GM18870 (cell line): ENCODE data around the gene HNRNPH3.

Source experiments
- ATAC-seq: cut with Tn5 transposase; IDR thresholded peaks from one replicate; pipeline ENCODE4 v1.9.1; 2021; ENCODE audit warnings: moderate library complexity; ENCODE audit not compliant: unreplicated experiment

Gene HNRNPH3

DNA sequence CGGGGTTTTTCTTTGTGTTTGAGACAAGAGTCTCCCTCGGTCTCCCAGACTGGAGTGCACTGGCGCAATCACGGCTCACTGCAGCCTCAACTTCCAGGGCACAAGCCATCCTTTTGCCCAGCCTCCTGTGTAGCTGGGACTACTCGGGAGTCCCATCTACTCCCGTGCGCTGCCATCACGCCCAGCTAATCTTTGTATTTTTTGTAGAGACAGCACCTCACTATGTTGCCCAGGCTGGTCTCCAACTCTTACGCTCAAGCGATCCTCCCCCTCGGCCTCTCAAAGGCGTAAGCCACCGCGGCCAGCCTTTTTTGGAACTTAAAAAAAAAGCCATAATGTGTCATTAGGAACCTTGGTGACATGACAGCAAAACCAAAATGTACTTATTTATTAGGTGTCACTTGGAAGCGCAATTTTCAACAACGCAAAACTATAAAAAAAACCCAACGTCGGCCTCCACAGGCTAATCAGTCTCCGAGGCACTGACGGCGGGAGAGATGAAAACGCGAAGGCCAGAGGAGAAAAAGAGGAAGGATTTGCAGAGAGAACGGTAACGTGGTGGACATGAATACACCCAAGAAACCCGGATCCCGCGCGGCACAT lies 911 bp upstream of the HNRNPH3 start:
- no peak for ATAC-seq

GRCh38 chr10:68332259-68333057 lies 594 bp downstream of the HNRNPH3 start, which contains the start of gene PBLD:
PBLD (minus strand) TSS chr10:68332928; CDS start chr10:68306844, 26,084 bp downstream.
- ATAC-seq: no peak

GRCh38 chr10:68333058-68333395 lies 1.2 kb downstream of the HNRNPH3 start:
- no peak for ATAC-seq

GRCh38 chr10:68333440-68334431 lies 1.9 kb downstream of the HNRNPH3 start:
- ATAC-seq: no peak

- ATAC-seq: no peak
Measured at GRCh38 chr10:68334672-68335467, 3.0 kb downstream of the HNRNPH3 start.

GRCh38 chr10:68336754-68337351 lies 5.0 kb downstream of the HNRNPH3 start:
- ATAC-seq: no peak

- no peak for ATAC-seq
Measured at GRCh38 chr10:68340358-68341080, 8.7 kb downstream of the HNRNPH3 start.

- ATAC-seq: no peak
Measured at GRCh38 chr10:68342909-68343516, 11.1 kb downstream of the HNRNPH3 start.

GRCh38 chr10:68345621-68346020 lies 13.8 kb downstream of the HNRNPH3 start:
- ATAC-seq: no peak

- ATAC-seq: no peak
Measured at GRCh38 chr10:68346774-68347173, 14.9 kb downstream of the HNRNPH3 start.

DNA sequence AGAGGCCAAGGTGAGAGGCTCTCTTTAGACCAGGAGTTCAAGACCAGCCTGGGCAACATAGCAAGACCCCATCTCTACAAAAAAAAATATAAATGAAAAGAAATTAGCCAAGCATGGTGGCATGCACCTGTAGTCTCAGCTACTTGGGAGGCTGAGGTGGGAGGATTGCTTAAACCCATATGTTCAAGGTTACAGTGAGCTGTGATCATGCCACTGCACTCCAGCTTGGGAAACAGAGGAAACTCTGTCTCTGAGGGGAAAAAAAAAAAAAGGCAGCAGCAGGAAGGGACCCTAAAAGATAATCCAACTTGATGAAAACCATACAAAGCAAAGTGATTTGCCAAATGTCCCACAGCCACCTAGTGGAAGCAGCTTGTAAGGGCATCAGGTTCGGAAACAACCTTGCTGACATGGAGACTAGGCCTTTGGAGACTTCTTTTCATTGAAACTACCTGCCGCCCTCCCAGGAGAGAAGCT lies 16.4 kb downstream of the HNRNPH3 start:
- no peak for ATAC-seq

GRCh38 chr10:68353537-68353936 lies 21.7 kb downstream of the HNRNPH3 start:
- no peak for ATAC-seq

GRCh38 chr10:68359189-68359588 lies 27.3 kb downstream of the HNRNPH3 start:
- ATAC-seq: no peak

GRCh38 chr10:68362590-68362989 lies 30.7 kb downstream of the HNRNPH3 start:
- ATAC-seq: no peak

GRCh38 chr10:68364101-68364886 lies 32.4 kb downstream of the HNRNPH3 start:
- no peak for ATAC-seq

DNA sequence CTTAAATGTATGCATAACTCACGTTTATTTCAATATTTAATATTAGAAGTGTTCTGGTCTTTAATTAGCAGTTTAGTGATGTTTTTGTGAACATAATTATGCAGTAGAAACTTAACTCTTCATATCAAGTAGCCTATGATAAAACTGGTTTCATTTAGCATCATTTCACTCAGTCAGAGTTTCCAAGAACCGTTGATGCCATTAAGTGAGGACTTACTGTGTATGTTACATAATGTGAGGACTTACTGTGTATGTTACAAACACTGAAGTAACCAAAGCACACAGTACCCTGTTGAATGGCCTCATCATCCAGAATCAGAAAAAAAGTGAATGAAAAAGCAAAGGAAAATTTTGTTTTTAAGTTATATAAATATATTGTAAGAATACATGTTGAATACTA lies 33.7 kb downstream of the HNRNPH3 start:
- ATAC-seq: no peak

DNA sequence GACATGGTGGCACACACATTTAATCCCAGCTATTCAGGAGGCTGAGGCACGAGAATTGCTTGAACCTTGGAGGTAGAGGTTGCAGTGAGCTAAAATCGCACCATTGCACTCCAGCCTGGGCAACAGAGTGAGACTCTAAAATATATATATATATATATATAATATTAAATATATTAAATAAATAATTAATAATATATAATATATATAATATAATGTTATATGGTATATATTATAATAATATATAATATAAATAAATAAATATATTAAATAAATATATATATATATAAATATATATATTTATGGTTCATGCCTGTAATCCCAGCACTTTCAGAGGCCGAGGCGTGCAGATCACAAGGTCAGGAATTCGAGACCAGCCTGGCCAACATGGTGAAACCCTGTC lies 34.7 kb downstream of the HNRNPH3 start:
- no peak for ATAC-seq

- no peak for ATAC-seq
Measured at GRCh38 chr10:68367121-68367520, 35.3 kb downstream of the HNRNPH3 start.
